Epidermal melanocyte (primary cell): ENCODE data around the gene EVC.
"Not testable (repeated sequence)": the region's sequence is repeated elsewhere in the genome, so short reads cannot be mapped to it uniquely, and the experiment has no call there.

Source experiments
- DNase-seq: peaks from one replicate; pipeline ENCODE4 v3.0.0; 2011; ENCODE audit warnings: low spot score; ENCODE audit not compliant: insufficient read length

Gene EVC

DNA sequence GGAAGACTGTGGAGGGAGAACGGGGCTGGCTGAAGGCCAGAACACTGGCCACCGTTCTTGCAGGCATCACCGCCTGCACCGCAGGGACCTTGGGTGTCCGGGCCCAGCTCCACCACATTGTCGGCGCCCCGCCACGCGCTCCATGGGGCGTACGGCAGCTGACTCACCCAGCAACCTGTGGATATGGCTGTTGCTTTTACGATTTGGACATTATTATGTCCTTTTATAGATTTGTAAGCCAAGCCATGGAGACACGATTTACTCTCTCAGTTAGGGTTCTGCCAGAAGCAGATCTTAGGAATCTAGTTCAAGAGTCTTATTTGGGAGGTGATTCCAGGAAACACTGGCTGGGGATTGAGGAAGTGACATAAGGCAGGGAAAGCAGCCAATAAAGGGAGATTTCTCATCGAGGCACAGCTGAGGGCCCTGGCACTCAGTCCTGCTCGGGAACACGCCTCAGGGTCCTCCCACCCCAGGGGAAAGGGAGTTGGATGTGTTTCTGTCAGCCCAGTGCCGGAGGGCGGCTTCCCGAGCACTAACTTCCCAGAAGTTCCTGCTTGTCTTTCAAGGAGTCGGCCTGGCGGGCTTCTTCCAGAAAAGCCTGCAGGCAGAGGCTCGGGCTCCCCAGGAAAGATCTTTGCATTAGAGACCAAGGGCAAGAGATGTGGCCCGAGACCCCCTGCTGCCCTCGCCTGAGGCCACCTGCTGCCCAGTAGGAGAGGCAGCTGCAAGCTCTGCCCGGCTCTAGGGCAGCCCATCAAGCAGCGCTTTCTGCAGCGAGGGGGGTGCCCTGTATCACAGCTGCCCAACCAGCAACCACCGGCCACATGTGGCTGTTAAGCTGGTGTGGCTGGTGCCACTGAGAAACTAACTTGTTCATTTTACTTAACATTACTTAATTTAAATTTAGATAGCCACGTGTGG, 129.0 kb downstream of the EVC start:
- no peak for DNase-seq

DNA sequence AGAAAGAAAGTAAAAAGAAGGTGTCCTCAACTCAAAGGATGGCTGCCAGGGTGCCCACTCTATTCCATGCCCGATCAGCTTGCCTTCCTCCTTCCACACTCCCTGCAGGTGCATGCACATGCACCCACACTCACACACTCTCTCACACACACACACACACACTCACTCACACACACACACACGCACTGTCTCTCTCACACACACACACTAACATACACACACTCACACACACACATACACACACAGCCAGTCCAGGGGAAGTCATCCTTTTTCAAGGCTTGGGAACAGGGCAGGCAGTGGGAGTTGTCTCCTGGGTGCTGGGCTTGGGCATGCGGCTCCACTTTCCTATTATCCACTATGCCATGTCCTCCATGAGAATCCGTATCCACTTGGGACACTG, 131.5 kb downstream of the EVC start:
- DNase-seq = no peak

DNA sequence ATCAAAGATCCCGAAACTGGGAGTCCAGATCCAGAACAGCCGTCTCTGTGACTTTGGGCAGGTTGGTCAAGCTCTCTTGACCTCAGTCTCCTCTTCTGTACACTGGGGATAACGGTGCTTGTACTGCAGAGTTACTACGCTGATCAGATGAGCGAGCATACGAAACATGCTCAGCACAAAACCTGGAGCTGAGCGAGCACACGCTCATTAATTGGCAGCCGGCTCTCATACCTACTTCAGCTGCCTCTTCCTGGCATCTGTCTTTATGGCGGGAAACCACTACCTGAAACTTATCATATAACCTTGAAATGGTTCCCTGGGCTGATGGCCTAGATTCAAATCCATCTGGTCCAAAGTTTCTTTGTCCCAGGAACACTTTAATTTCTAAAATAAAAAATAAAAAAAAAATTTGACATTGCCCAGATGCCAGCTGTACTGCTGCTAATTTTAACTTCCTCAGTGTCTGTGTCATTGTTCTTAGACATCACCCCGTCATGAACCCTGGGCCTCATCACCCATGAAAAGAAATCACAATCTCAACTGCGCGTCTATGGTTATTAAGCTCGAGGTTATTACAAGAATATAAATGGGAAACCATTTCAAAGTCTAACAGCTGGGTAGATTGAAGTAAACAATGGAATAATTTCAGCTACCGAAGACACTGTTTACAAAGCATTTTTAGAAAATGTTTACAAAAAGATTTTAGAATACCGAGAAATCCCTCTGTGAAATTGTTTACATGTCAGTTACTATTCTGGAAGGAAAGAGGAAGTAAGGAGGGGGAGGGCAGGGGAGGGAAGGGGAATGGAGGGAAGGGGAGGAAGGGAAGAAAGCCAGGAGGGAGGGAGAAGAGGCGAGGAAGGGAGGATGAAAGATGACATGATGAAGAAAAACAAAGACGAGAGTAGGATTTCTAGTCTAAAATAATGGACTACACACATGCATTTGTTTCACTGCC, 132.9 kb downstream of the EVC start:
- no peak for DNase-seq

DNA sequence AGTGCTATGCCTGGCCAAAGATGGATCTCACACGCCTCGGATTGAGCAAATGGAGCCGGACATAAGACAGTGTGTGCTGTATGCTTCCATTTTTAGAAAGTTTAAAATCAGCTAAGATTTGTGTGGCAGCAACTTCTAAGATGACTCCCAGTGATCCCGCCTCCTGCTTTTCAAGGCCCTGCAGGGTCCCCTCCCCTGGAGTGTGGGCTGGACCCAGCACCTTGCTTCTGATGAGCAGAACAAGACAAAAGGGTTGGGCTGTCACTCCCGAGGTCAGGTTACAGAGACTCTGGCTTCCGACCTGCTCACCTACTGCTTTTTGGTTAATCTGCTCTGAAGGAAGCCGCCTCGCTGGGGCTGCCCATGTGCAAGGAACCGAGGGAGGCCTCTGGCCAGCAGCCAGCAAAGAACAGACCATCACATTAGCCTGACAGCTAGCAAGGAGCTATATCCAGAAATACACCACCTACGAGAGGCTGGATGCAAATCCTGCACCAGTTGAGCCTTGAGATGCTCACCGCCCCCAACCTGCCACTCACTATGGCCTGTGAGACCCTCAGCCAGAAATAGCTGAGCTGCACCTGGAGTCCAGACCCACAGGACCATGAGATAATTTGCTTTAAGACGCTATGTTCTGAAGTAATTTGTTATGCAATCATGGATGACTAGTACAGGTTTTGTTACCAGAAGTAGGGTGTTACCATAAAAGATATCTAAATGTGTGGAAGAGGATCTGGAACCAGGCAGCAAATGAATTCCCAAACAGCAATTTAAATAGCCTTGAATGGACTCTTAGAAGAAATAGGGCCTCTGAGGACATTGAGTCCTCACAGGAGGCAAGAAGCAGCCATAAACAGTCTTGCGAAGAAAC, 134.3 kb downstream of the EVC start:
- DNase-seq = no peak

DNA sequence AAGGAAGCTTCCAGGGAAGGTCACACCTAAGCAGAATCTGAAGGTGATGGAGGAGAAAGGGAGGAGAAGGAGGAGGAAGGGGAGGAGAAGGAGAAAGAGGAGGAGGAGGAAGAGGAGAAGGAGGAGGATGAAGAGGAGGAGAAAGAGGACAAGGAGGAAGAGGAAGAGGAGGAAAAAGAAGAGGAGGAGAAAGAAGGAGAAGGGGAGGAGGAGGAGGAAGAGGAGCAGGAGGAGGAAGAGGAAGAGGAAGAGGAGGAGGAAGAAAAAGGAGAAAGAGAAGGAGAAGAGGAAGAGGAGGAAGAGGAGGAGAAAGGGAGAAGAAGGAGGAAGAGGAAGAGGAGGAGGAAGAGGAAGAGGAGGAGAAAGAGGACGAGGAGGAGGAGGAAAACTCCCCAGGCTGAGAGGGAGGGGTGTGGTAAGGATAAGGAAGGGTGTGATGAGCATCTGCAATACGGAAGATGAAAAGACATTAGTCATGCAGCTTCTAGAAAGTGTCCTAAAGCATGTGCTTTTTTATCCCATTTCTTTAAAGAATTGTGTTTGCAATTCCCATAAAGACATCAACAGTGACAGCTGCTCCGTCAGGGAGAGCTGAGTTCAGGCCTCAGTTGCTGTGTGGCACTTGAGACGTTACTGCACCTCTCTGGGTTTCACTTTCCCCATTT, 140.8 kb downstream of the EVC start:
- peak; percentile 3 for DNase-seq

DNA sequence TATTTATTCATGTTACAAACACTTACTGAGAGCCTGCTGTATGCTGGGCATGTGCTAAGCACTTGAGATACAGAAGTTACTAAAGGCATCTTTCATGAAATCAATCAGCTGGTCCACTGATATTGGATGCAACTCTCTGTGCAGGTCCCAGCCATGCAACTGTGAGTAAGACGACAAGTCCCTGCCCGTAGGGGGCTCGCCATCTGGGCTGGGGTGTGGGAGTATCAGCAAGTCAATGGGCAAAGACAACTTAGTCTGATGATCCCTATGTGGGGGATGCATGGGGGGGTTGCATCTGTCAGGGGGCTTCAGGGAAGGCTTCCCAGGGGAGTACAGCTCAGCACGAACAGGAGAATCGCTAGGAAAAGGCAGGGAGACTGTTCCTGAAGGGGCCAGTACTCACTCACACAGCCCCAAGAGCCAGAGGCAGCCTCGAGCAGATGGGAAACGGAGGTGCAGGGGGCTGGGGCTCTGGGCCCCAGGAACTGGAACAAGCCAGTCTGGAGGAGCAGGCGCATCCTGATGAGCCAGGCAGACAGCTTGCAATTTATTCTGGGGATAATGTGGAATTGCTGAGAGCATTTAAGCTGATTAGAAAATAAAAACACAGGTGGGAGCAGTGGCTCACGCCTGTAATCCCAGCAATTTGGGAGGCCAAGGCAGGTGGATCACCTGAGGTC, 141.7 kb downstream of the EVC start:
- peak; percentile 10 for DNase-seq

DNA sequence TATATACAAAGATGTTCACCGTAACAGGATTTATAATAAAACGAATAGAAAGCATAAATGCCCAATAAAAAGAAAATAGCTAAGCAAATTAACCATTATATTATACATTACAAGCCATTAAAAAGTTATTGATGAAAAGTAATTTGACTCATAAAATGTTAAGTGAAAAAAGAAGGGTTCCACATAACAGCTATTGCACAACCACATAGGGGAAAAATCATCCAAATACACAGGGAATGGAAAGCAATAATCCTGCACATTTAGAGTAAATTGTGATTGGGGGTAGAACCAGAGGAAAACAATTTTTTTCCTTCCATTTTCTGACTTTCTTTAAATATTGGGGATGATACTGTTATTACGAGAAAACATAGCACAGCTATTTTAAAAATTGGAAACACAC, 143.9 kb downstream of the EVC start:
- DNase-seq = no peak

DNA sequence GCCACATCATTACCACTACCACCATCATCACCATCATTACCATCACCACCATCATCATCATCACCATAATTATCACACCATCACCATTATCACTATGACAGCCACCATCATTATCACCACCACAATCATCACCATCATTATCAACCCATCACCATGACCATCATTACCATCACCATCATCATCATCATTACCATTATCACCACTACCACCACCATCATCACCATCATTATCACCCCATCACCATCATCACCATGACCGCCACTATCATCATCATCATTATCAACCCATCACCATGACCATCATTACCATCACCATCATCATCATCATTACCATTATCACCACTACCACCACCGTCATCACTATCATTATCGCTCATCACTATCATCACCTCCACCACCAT, 145.4 kb downstream of the EVC start:
- not testable (repeated sequence) for DNase-seq

DNA sequence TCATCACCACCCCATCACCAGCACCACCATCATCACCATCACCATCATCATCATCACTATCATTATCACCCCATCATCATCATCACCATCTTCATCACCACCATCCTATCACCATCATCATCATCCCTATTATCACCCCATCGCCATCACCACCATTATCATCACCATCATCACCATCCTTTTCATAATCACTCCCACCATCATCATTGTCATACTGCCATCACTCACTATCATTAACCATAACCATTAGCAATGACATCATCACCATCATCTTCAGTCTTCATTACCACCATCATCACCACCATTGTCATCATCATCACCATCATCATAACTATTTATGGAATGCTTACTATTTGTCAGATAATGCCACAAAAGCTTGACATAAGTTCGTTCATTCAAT, 146.2 kb downstream of the EVC start:
- DNase-seq = no peak

DNA sequence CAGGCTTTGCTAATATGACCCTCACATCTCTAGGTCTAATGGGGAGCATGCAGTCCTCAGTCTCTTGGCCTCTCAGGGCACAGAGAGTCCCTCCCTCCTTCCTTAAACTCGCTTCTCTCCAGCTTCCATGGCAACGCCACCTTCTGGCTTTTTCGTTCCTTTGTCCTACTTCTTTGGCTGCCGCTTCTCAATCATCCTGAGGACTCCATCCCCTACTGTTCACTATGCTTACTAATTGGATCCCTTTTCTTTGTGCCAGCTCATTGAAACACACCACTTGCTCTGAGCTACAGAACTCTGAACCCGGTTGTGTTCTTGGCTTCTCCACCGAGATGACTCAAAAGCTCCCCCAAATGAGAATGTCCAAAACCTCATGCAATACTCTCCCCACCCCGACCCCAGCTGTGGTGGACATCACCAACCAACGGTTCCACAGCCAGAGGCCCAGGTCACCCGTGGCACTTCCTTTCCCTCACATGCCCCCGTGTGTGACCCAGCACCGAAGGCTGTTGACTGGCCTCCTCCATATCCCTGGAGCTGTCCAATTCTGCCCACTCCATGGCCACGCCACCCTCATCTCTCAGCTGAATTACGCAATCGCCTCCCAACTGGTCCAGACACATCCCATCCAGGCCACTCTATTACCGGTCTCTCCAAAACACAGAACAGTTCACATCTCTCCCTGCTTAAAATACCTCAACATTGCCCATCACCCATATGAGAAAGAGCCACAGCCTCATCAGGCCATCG, 147.2 kb downstream of the EVC start:
- DNase-seq = no peak

DNA sequence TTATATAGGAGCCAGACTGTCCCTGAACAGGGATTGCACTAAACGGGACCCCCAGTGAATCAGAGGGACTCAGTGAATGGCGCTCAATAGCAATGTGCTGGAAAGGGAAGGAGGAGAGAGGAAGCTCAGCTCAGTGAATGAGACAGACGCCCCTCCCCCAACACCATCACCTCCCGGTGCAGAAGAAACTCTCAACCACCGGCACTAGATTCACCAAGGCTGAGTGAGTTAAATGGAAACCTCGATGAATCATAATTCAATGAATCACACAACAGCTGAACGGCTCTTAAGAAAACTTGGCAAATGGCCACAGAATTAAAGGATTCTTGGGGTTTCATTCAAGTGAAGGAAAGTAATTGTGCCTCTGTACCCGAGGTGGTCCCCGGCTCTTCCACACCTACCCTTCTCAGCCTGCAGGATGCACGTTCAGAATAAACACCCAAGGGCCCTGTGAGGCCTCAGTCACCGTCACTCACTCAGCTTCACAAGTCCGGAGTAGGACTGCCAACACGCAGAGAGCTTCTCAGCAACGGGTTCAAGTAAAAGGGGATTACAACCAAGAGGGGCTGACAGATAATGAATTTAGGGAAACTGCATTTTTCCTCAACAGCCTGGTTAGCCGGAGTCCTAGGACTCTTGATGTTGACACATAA, 152.6 kb downstream of the EVC start:
- no peak for DNase-seq
